A549 (cell line): Measurements from ENCODE around the gene LRRC72. TPM values are rescaled to one million over a fixed set of nuclear protein-coding genes. Genes with fewer than 3 reads are reported as not detected.
"Not testable (repeated sequence)": the region's sequence is repeated elsewhere in the genome, so short reads cannot be mapped to it uniquely, and the experiment has no call there.

Experiments used
- ATAC-seq, 2 experiments: fragments of 200-7000 bp in 1 of 2; fragments of >200 bp in 1 of 2; cut with Nextera tagmentation in 1 of 2; cut with Tn5 transposase in 1 of 2; 3 replicates each; pipeline versions ENCODE4 v1.8.0 to v1.9.1; 2018 to 2020; ENCODE audit warnings: mild to moderate bottlenecking in 1 of 2, moderate library complexity in 1 of 2
- CTCF ChIA-PET: fragments of 300-600 bp; sonication (Branson Sonifier 250); formaldehyde crosslinking; extraction: SDS; loops from one replicate; lab custom pipeline; 2021; ENCODE audit warnings: antibody characterized with exemption, inconsistent platforms; lab: Yijun Ruan, JAX
- POLR2A ChIA-PET: fragments of 350-600 bp; formaldehyde crosslinking; extraction: SDS; loops from one replicate; lab custom pipeline; 2021; ENCODE audit warnings: antibody characterized with exemption, inconsistent platforms; lab: Yijun Ruan, JAX
- DNase-seq, 2 experiments: peaks; one replicate each; pipeline versions ENCODE4 v3.0.0 to v3.0.0-alpha.2; 2011 to 2016; ENCODE audit warnings: low read depth in 1 of 2, low spot score in 1 of 2
- FAIRE-seq: peaks from 2 replicates; lab custom pipeline; 2011; peaks lifted over from hg19 to GRCh38; lab: Jason Lieb, UNC
- H3K27ac ChIP-seq, 2 experiments: fragments of >200 bp; sonication (Bioruptor Twin); formaldehyde crosslinking; 3 replicates each; pipeline ENCODE4 v1.5.1; 2016 to 2017
- H3K4me1 ChIP-seq: fragments of >200 bp; sonication (Bioruptor Twin); formaldehyde crosslinking; 3 replicates; pipeline ENCODE4 v1.6.1; 2016
- H3K4me2 ChIP-seq: fragments of >200 bp; sonication (Bioruptor Twin); formaldehyde crosslinking; 3 replicates; pipeline ENCODE4 v1.6.1; 2016
- H3K4me3 ChIP-seq: fragments of >200 bp; sonication (Bioruptor Twin); formaldehyde crosslinking; 3 replicates; pipeline ENCODE4 v1.5.1; 2016
- H3K9me3 ChIP-seq: fragments of >200 bp; sonication (Bioruptor Twin); formaldehyde crosslinking; 3 replicates; pipeline ENCODE4 v1.6.1; 2016
- CBX8 ChIP-seq: fragments of 200-600 bp; sonication (generic); IDR thresholded peaks from 2 replicates; pipeline ENCODE4 v1.6.1; 2016
- EHMT2 ChIP-seq: fragments of 200-600 bp; sonication (generic); IDR thresholded peaks from 2 replicates; pipeline ENCODE4 v1.6.1; 2016; ENCODE audit warnings: antibody characterized with exemption, low read depth, mild to moderate bottlenecking, moderate library complexity
- ESRRA ChIP-seq: fragments of 150-350 bp; IDR thresholded peaks from 2 replicates; pipeline ENCODE4 v1.6.1; 2014; ENCODE audit warnings: mild to moderate bottlenecking, low read length, borderline replicate concordance
- FOSL2 ChIP-seq, 2 experiments: fragments of 450-650 bp in 1 of 2; fragments of >200 bp in 1 of 2; sonication (Bioruptor Twin) in 1 of 2; formaldehyde crosslinking; IDR thresholded peaks; 2 replicates each; pipeline versions ENCODE4 v1.5.0 to v1.6.1; 2016 to 2020; ENCODE audit warnings: mild to moderate bottlenecking in 1 of 2, moderate library complexity in 1 of 2
- GATA3 ChIP-seq: IDR thresholded peaks from 2 replicates; pipeline ENCODE4 v1.6.1; 2012; ENCODE audit warnings: borderline replicate concordance
- JUNB ChIP-seq: fragments of >200 bp; sonication (Bioruptor Twin); formaldehyde crosslinking; IDR thresholded peaks from 2 replicates; pipeline ENCODE4 v1.6.1; 2016
- POLR2AphosphoS2 ChIP-seq: conservative IDR thresholded peaks from 2 replicates; pipeline ENCODE4 v1.6.1; 2012; ENCODE audit warnings: low read length, improper control_type of control experiment, inconsistent platforms
- RAD21 ChIP-seq, 2 experiments: fragments of >200 bp in 1 of 2; sonication (Bioruptor Twin) in 1 of 2; formaldehyde crosslinking in 1 of 2; IDR thresholded peaks in 1 of 2; conservative IDR thresholded peaks in 1 of 2; 2 replicates in 1 of 2; 3 replicates in 1 of 2; pipeline ENCODE4 v1.6.1; 2012 to 2018; ENCODE audit warnings: inconsistent platforms in 1 of 2
- RCOR1 ChIP-seq: fragments of 150-350 bp; IDR thresholded peaks from 2 replicates; pipeline ENCODE4 v1.6.1; 2014; ENCODE audit warnings: antibody characterized with exemption, low read length, low read depth
- RFX5 ChIP-seq: fragments of 450-650 bp; IDR thresholded peaks from 2 replicates; pipeline ENCODE4 v1.7.1; 2014; ENCODE audit warnings: antibody characterized with exemption, mild to moderate bottlenecking, moderate library complexity
- SMC3 ChIP-seq: fragments of >200 bp; sonication (Bioruptor Twin); formaldehyde crosslinking; IDR thresholded peaks from 3 replicates; pipeline ENCODE4 v1.6.1; 2018; ENCODE audit warnings: inconsistent platforms
- TP53 ChIP-seq: fragments of 250-450 bp; sonication (Bioruptor Pico); IDR thresholded peaks from 2 replicates; pipeline ENCODE4 v1.5.0; 2021; ENCODE audit warnings: mild to moderate bottlenecking, moderate library complexity
- ZC3H11A ChIP-seq: fragments of 450-650 bp; IDR thresholded peaks from 2 replicates; pipeline ENCODE4 v1.6.1; 2014; ENCODE audit warnings: antibody characterized with exemption, mild to moderate bottlenecking
- WGBS: methylation state at CpG from one replicate; pipeline ENCODE4 v1.1.6; 2017; ENCODE audit errors: missing lambda C conversion rate; 5-methylcytosine and 5-hydroxymethylcytosine counted together
- polyA plus RNA-seq, 4 experiments: library from polyadenylated mRNA; depleted of rRNA in 3 of 4; stranded (reverse); fragments of >200 nt; fragmentation: RNase III in 1 of 4; extraction: RNeasy Plus Mini Kit Qiagen cat#74134 plus additional on column Dnase treatment in 1 of 4; gene quantifications; 2 replicates in 3 of 4; 3 replicates in 1 of 4; pipeline ENCODE4 v1.2.3, GENCODE V29; 2011 to 2017
- TF ChIP-seq, protein P1 (sequence below): IDR thresholded peaks from 2 replicates; pipeline ENCODE4 v1.6.1; 2012
- TF ChIP-seq, protein P2 (sequence below): IDR thresholded peaks from 2 replicates; pipeline ENCODE4 v1.6.1; 2012
- TF ChIP-seq, protein P3 (sequence below): fragments of 250-450 bp; sonication (Bioruptor Pico); IDR thresholded peaks from 2 replicates; pipeline ENCODE4 v1.5.0; 2021; ENCODE audit warnings: mild to moderate bottlenecking, moderate library complexity, borderline replicate concordance
- TF ChIP-seq, protein P4 (sequence below): fragments of >200 bp; sonication (Bioruptor Twin); formaldehyde crosslinking; IDR thresholded peaks from 2 replicates; pipeline ENCODE4 v1.6.1; 2016
- TF ChIP-seq, protein P5 (sequence below): fragments of >200 bp; sonication (Bioruptor Twin); formaldehyde crosslinking; IDR thresholded peaks from 3 replicates; pipeline ENCODE4 v1.5.1; 2016

LRRC72 gene
- polyA plus RNA-seq, 2 of the 4 experiments (the other 2 are of a cell fraction): not detected

DNA sequence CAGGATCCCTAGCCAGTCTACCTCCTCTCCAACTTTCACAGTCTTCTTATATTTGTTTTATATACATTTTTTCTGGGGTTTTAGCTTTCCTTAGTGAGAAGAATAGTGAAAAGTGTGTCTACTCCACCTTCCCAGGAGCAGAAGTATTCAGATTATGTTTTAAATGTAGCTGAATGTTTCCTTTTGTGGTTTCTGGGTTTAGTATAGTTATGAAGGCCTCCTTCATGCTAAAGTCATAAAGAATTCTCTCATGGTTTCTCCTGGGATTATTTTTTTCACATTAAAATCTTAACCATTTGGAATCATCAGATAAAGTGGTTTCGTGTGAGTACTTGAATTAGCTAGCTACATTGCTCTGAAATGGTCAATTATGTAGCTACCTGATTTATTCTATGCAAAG is 68.1 kb downstream of the LRRC72 start:
- DNase-seq (no peak), FAIRE-seq (no peak), ATAC-seq (no peak)
- WGBS: 83% methylated on average over 1 of the region's 1 CpG
- H3K27ac ChIP-seq: no peak overlapping the region
- POLR2A ChIA-PET: no interaction called here
- no peak overlapping the region for H3K4me3 ChIP-seq
- no peak overlapping the region for H3K4me2 ChIP-seq
- H3K9me3 ChIP-seq: no peaks in the 10 kb centered on the region
- H3K4me1 ChIP-seq: 0 out of 3 replicates have a peak, but pooled peaks cover 4% of the 10 kb centered on the region
- no peak for TF ChIP-seq RCOR1
- no peak for TF ChIP-seq TP53
- no peak for TF ChIP-seq GATA3
- TF ChIP-seq RFX5: no peak
- CTCF ChIA-PET: interaction anchor here (1.0 to 1.9 kb wide), 2 partner anchors 29 to 496 kb away, joined by 3 to 9 read pairs; no protein-coding TSS in a partner anchor

DNA sequence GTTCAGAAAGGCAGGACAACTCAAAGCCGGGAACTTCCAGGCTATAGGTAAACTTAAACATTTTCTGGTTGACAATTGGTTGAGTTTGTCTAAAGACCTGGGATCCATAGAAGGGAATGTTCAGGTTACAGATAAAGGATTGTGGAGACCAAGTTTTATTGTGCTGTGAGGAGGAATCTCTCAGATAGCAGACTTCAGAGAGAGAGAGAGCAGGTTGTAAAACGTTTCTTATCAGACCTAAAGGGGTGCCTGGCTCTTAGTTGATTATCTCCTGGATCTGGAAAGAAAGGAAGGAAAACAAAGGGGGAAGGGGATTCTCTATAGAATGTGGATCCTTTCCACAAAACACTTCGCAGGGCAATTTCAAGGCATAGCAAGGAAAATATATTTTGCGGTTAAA is 69.0 kb downstream of the LRRC72 start:
- 80% methylated on average over 4 of the region's 4 CpGs for WGBS
- POLR2A ChIA-PET, CTCF ChIA-PET, H3K27ac ChIP-seq, H3K4me2 ChIP-seq, DNase-seq, H3K4me3 ChIP-seq, H3K4me1 ChIP-seq, ATAC-seq, H3K9me3 ChIP-seq, FAIRE-seq: not testable (repeated sequence)

DNA sequence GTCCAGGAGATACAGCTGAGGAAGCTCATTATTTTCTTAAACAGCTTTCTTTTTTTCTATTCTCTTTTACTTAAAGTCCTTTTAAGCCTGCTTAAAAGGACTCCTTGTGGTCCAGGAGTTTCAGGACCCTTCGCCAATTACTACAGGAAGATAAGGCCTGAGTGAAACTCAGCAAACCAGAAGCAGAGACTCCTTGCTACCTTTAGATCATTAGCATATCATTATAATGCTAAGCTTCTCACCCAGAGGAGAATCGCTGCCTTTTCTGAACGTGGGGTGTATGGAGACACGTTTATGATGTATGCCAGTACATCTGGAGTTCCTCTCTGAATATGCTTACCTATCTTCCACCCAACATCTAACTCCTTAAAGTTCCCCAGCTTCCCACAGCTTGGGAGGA is 71.4 kb downstream of the LRRC72 start:
- no peak for DNase-seq
- Histone ChIP-seq H3K9me3 (no peaks in the 10 kb centered on the region), H3K27ac (no peak overlapping the region), H3K4me1 (no peaks in the 10 kb centered on the region), H3K4me3 (no peak overlapping the region), H3K4me2 (no peak overlapping the region)
- TF ChIP-seq, protein P1, sequence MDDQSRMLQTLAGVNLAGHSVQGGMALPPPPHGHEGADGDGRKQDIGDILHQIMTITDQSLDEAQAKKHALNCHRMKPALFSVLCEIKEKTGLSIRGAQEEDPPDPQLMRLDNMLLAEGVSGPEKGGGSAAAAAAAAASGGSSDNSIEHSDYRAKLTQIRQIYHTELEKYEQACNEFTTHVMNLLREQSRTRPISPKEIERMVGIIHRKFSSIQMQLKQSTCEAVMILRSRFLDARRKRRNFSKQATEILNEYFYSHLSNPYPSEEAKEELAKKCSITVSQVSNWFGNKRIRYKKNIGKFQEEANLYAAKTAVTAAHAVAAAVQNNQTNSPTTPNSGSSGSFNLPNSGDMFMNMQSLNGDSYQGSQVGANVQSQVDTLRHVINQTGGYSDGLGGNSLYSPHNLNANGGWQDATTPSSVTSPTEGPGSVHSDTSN: no peak
- no peak for TF ChIP-seq CBX8
- TF ChIP-seq FOSL2 (IDR thresholded peaks at IDR 0.05): no peak
- no peak for TF ChIP-seq FOSL2 (CRISPR knock-in tag; IDR thresholded peaks at IDR 0.05)
- TF ChIP-seq, protein P2, sequence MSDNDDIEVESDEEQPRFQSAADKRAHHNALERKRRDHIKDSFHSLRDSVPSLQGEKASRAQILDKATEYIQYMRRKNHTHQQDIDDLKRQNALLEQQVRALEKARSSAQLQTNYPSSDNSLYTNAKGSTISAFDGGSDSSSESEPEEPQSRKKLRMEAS: no peak
- TF ChIP-seq POLR2AphosphoS2: no peak
- TF ChIP-seq RAD21 (conservative IDR thresholded peaks at IDR 0.05 in 1 of 2, IDR thresholded peaks at IDR 0.05 in 1 of 2): no peak
- TF ChIP-seq EHMT2: no peak
- no peak for TF ChIP-seq ZC3H11A
- TF ChIP-seq, protein P3, sequence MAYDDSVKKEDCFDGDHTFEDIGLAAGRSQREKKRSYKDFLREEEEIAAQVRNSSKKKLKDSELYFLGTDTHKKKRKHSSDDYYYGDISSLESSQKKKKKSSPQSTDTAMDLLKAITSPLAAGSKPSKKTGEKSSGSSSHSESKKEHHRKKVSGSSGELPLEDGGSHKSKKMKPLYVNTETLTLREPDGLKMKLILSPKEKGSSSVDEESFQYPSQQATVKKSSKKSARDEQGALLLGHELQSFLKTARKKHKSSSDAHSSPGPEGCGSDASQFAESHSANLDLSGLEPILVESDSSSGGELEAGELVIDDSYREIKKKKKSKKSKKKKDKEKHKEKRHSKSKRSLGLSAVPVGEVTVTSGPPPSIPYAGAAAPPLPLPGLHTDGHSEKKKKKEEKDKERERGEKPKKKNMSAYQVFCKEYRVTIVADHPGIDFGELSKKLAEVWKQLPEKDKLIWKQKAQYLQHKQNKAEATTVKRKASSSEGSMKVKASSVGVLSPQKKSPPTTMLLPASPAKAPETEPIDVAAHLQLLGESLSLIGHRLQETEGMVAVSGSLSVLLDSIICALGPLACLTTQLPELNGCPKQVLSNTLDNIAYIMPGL (CRISPR knock-in tag): no peak
- TF ChIP-seq, protein P4, sequence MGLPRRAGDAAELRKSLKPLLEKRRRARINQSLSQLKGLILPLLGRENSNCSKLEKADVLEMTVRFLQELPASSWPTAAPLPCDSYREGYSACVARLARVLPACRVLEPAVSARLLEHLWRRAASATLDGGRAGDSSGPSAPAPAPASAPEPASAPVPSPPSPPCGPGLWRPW: no peak
- no peak for TF ChIP-seq SMC3
- TF ChIP-seq, protein P5, sequence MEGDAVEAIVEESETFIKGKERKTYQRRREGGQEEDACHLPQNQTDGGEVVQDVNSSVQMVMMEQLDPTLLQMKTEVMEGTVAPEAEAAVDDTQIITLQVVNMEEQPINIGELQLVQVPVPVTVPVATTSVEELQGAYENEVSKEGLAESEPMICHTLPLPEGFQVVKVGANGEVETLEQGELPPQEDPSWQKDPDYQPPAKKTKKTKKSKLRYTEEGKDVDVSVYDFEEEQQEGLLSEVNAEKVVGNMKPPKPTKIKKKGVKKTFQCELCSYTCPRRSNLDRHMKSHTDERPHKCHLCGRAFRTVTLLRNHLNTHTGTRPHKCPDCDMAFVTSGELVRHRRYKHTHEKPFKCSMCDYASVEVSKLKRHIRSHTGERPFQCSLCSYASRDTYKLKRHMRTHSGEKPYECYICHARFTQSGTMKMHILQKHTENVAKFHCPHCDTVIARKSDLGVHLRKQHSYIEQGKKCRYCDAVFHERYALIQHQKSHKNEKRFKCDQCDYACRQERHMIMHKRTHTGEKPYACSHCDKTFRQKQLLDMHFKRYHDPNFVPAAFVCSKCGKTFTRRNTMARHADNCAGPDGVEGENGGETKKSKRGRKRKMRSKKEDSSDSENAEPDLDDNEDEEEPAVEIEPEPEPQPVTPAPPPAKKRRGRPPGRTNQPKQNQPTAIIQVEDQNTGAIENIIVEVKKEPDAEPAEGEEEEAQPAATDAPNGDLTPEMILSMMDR: no peak
- TF ChIP-seq TP53: no peak
- no peak for TF ChIP-seq JUNB
- no peak for TF ChIP-seq ESRRA
- ATAC-seq: no peak
- CTCF ChIA-PET: interaction anchor here (1.1 kb wide), 1 partner anchor 13 kb away, joined by 3 read pairs; no protein-coding TSS in a partner anchor
- 75% methylated on average over 4 of the region's 4 CpGs for WGBS
- FAIRE-seq: no peak
- POLR2A ChIA-PET: no interaction called here
